SK-N-SH (cell line): ENCODE results near the gene ROBO4. TPM values are rescaled to one million over a fixed set of nuclear protein-coding genes. Genes with fewer than 3 reads are reported as not detected.

Experiments used
- CTCF ChIA-PET: fragments of 300-600, 350-600 bp; formaldehyde crosslinking; extraction: SDS; loops from one replicate; lab custom pipeline; 2021; lab: Yijun Ruan, JAX
- POLR2A ChIA-PET: fragments of 350-600 bp; sonication (Branson Sonifier 250); formaldehyde crosslinking; extraction: SDS; loops from one replicate; lab custom pipeline; 2020; ENCODE audit warnings: antibody characterized with exemption, inconsistent platforms; lab: Yijun Ruan, JAX
- DNase-seq: peaks from one replicate; pipeline ENCODE4 v3.0.0; 2012
- H2AFZ ChIP-seq: fragments of 200-600 bp; sonication (generic); 2 replicates; pipeline ENCODE4 v1.8.1; 2016; ENCODE audit warnings: antibody characterized with exemption, mild to moderate bottlenecking, low read depth
- H3F3A ChIP-seq: fragments of 200-600 bp; sonication (generic); replicated peaks from 2 replicates; pipeline ENCODE3; 2016; ENCODE audit warnings: antibody characterized with exemption, mild to moderate bottlenecking; ENCODE audit not compliant: insufficient read depth
- H3K27ac ChIP-seq, 2 experiments: fragments of 200-500 bp in 1 of 2; fragments of 200-600 bp in 1 of 2; sonication (Bioruptor generic) in 1 of 2; sonication (generic), shearing (Covaris generic) in 1 of 2; 2 replicates each; pipeline versions ENCODE4 v1.5.1 to v1.6.1; 2014 to 2016; ENCODE audit warnings: low read depth in 2 of 2, inconsistent platforms in 1 of 2, low read length in 1 of 2, mild to moderate bottlenecking in 1 of 2, mixed read lengths in 1 of 2
- H3K27me3 ChIP-seq: fragments of 200-600 bp; sonication (generic), shearing (Covaris generic); 2 replicates; pipeline ENCODE4 v1.6.1; 2016; ENCODE audit warnings: mixed run types; ENCODE audit not compliant: insufficient read depth
- H3K36me3 ChIP-seq, 2 experiments: fragments of 200-500 bp in 1 of 2; fragments of 200-600 bp in 1 of 2; sonication (Bioruptor generic) in 1 of 2; sonication (generic) in 1 of 2; replicated peaks in 1 of 2; 2 replicates each; pipeline versions ENCODE3 to v1.5.1; 2014 to 2016; ENCODE audit warnings: low read length in 1 of 2, mild to moderate bottlenecking in 1 of 2; ENCODE audit not compliant: insufficient read depth in 2 of 2, control insufficient read depth in 1 of 2
- H3K4me1 ChIP-seq, 2 experiments: fragments of 200-500 bp in 1 of 2; fragments of 200-600 bp in 1 of 2; sonication (Bioruptor generic) in 1 of 2; sonication (generic), shearing (Covaris generic) in 1 of 2; 2 replicates each; pipeline versions ENCODE4 v1.5.1 to v1.6.1; 2014 to 2016; ENCODE audit warnings: low read depth in 1 of 2, low read length in 1 of 2, mixed run types in 1 of 2; ENCODE audit not compliant: insufficient read depth in 2 of 2, control insufficient read depth in 1 of 2
- H3K4me2 ChIP-seq: fragments of 200-600 bp; sonication (generic), shearing (Covaris generic); 2 replicates; pipeline ENCODE4 v1.6.1; 2017; ENCODE audit warnings: mixed run types
- H3K4me3 ChIP-seq, 2 experiments: fragments of 200-500 bp in 1 of 2; fragments of 200-600 bp in 1 of 2; sonication (Bioruptor generic) in 1 of 2; sonication (generic), shearing (Covaris generic) in 1 of 2; 2 replicates each; pipeline versions ENCODE4 v1.5.1 to v1.8.1; 2014 to 2016; ENCODE audit warnings: low read depth in 2 of 2, inconsistent platforms in 1 of 2, low read length in 1 of 2, mild to moderate bottlenecking in 1 of 2, mixed read lengths in 1 of 2, moderate library complexity in 1 of 2
- H3K79me2 ChIP-seq: fragments of 200-600 bp; sonication (generic); 2 replicates; pipeline ENCODE4 v1.8.1; 2017; ENCODE audit warnings: mild to moderate bottlenecking; ENCODE audit not compliant: insufficient read depth
- H3K9ac ChIP-seq: fragments of 200-600 bp; sonication (generic); 2 replicates; pipeline ENCODE4 v1.6.1; 2017; ENCODE audit warnings: mixed run types
- H3K9me2 ChIP-seq: fragments of 200-600 bp; sonication (generic); 2 replicates; pipeline ENCODE4 v1.6.1; 2017; ENCODE audit warnings: mixed run types
- H3K9me3 ChIP-seq: fragments of 200-600 bp; sonication (generic); 2 replicates; pipeline ENCODE4 v1.6.1; 2017; ENCODE audit warnings: mixed run types, mild to moderate bottlenecking, moderate library complexity
- H4K20me1 ChIP-seq: fragments of 200-600 bp; sonication (generic); 2 replicates; pipeline ENCODE4 v1.6.1; 2017; ENCODE audit warnings: mild to moderate bottlenecking, mixed run types; ENCODE audit not compliant: insufficient read depth
- CHD2 ChIP-seq: fragments of 150-350 bp; IDR thresholded peaks from 2 replicates; pipeline ENCODE4 v1.6.1; 2018; ENCODE audit warnings: low read length; ENCODE audit not compliant: partially characterized antibody
- FOXJ3 ChIP-seq: sonication (generic); formaldehyde crosslinking; IDR thresholded peaks from 2 replicates; pipeline ENCODE4 v1.5.1; 2020; ENCODE audit warnings: mild to moderate bottlenecking, missing genetic modification reagents
- FOXM1 ChIP-seq: IDR thresholded peaks from 2 replicates; pipeline ENCODE4 v1.4.0; 2012; ENCODE audit warnings: low read depth, mild to moderate bottlenecking
- GATA2 ChIP-seq: sonication (generic); formaldehyde crosslinking; IDR thresholded peaks from 2 replicates; pipeline ENCODE4 v1.5.0; 2020; ENCODE audit warnings: mild to moderate bottlenecking, missing genetic modification reagents
- IRF3 ChIP-seq: fragments of 150-350 bp; IDR thresholded peaks from 2 replicates; pipeline ENCODE4 v1.6.1; 2016; ENCODE audit warnings: mild to moderate bottlenecking, low read depth, low read length
- MXI1 ChIP-seq: IDR thresholded peaks from 2 replicates; pipeline ENCODE4 v1.6.1; 2012; ENCODE audit warnings: mild to moderate bottlenecking, low read depth, low read length, improper control_type of control experiment
- NFIC ChIP-seq: IDR thresholded peaks from 2 replicates; pipeline ENCODE4 v1.4.0; 2012; ENCODE audit warnings: borderline replicate concordance
- PBX3 ChIP-seq: IDR thresholded peaks from 2 replicates; pipeline ENCODE4; 2012
- RAD21 ChIP-seq: IDR thresholded peaks from 2 replicates; pipeline ENCODE4 v1.6.1; 2012; ENCODE audit warnings: mild to moderate bottlenecking, low read length
- SIN3A ChIP-seq: IDR thresholded peaks from 2 replicates; pipeline ENCODE4 v1.6.1; 2012; ENCODE audit warnings: low read depth, mild to moderate bottlenecking, low read length, moderate library complexity, borderline replicate concordance
- SMC3 ChIP-seq: IDR thresholded peaks from 2 replicates; pipeline ENCODE4 v1.6.1; 2012; ENCODE audit warnings: low read depth, low read length, improper control_type of control experiment
- TCF12 ChIP-seq: IDR thresholded peaks from 2 replicates; pipeline ENCODE4 v1.4.0; 2012
- ZBTB33 ChIP-seq: IDR thresholded peaks from 2 replicates; pipeline ENCODE4 v1.4.0; 2012; ENCODE audit warnings: low read depth, borderline replicate concordance
- WGBS: methylation state at CpG from one replicate; pipeline ENCODE4 v1.1.6; 2017; ENCODE audit warnings: low lambda C conversion rate; 5-methylcytosine and 5-hydroxymethylcytosine counted together
- polyA plus RNA-seq, 3 experiments: library from polyadenylated mRNA; depleted of rRNA; stranded (reverse); fragments of >200 nt; gene quantifications; 2 replicates each; pipeline ENCODE4 v1.2.3, GENCODE V29; 2012

ROBO4 gene
- polyA plus RNA-seq, 1 of the 3 experiments (the other 2 are of a cell fraction): 0.95 TPM

GRCh38 chr11:124943741-124944140, 46.1 kb upstream of the ROBO4 start:
- H4K20me1 ChIP-seq: no peaks in the 10 kb centered on the region
- no peaks in the 10 kb centered on the region for H3K27me3 ChIP-seq

GRCh38 chr11:124943254-124943616, 45.6 kb upstream of the ROBO4 start:
- no peak overlapping the region for H3K4me2 ChIP-seq
- H3K9me2 ChIP-seq: no peaks in the 10 kb centered on the region
- WGBS: 85% methylated on average over 5 of the region's 5 CpGs
- POLR2A ChIA-PET: no interaction called here
- H3F3A ChIP-seq: no peaks in the 10 kb centered on the region
- no peak overlapping the region for H3K4me3 ChIP-seq
- H3K9me3 ChIP-seq: no peaks in the 10 kb centered on the region
- H3K79me2 ChIP-seq: no peaks in the 10 kb centered on the region
- H2AFZ ChIP-seq: no peak overlapping the region
- no peaks in the 10 kb centered on the region; a peak in 1 of 4 replicates for H3K4me1 ChIP-seq
- no peaks in the 10 kb centered on the region for H3K36me3 ChIP-seq
- TF ChIP-seq FOXM1 (no peak), GATA2 (CRISPR knock-in tag) (no peak), FOXJ3 (no peak), SMC3 (no peak), CHD2 (no peak), IRF3 (no peak)
- no peak overlapping the region for H3K27ac ChIP-seq
- DNase-seq: no peak
- H3K27me3 ChIP-seq: no peaks in the 10 kb centered on the region
- H3K9ac ChIP-seq: no peak overlapping the region
- no peaks in the 10 kb centered on the region for H4K20me1 ChIP-seq
- CTCF ChIA-PET: interaction anchor here (0.8 to 2.4 kb wide), 3 partner anchors 11 to 462 kb away, joined by 3 to 9 read pairs (median 4); partner anchors contain the start of gene CCDC15

More at GRCh38 chr11:124943741-124944140, 46.1 kb upstream of the ROBO4 start:
- Histone ChIP-seq H3F3A (no peaks in the 10 kb centered on the region), H3K9ac (no peak overlapping the region), H3K4me1 (no peaks in the 10 kb centered on the region; a peak in 1 of 4 replicates), H3K9me2 (no peaks in the 10 kb centered on the region), H3K4me3 (no peak overlapping the region), H3K79me2 (no peaks in the 10 kb centered on the region), H3K27ac (no peak overlapping the region), H3K9me3 (0 out of 2 replicates have a peak, but pooled peaks cover 4% of the 10 kb centered on the region), H3K4me2 (no peak overlapping the region), H2AFZ (no peak overlapping the region), H3K36me3 (no peaks in the 10 kb centered on the region)
- ChIA-PET CTCF (interaction anchor here (0.8 to 2.4 kb wide), 4 partner anchors 10 to 462 kb away, joined by 3 to 9 read pairs (median 4); partner anchors contain the start of gene CCDC15), POLR2A (no interaction called here)
- WGBS: 28% methylated on average over 1 of the region's 1 CpG
- DNase-seq: no peak
- TF ChIP-seq SIN3A (no peak), ZBTB33 (no peak), PBX3 (no peak), MXI1 (no peak), TCF12 (no peak), NFIC (no peak), RAD21 (no peak), IRF3 (no peak)
